H1 (cell line): ENCODE data around the gene IL6R. TPM values are rescaled to one million over a fixed set of nuclear protein-coding genes. Genes with fewer than 3 reads are reported as not detected.

Experiments used
- CTCF ChIA-PET: fragments of 300-600 bp; sonication (Branson Sonifier 250); formaldehyde crosslinking; loops from one replicate; lab custom pipeline; 2021; ENCODE audit not compliant: partially characterized antibody; lab: Charles Lee
- POLR2A ChIA-PET: fragments of 300-600 bp; sonication (Branson Sonifier 250); formaldehyde crosslinking; loops from one replicate; lab custom pipeline; 2021; ENCODE audit warnings: inconsistent platforms; ENCODE audit not compliant: partially characterized antibody; lab: Charles Lee
- DNase-seq, 2 experiments: peaks; one replicate each; pipeline versions ENCODE4 v3.0.0 to v3.0.0-alpha.2; 2010 to 2022; ENCODE audit warnings: low spot score in 2 of 2, low read depth in 1 of 2, mixed read lengths in 1 of 2
- FAIRE-seq: peaks from 2 replicates; lab custom pipeline; 2011; peaks lifted over from hg19 to GRCh38; lab: Jason Lieb, UNC
- H2AFZ ChIP-seq: 2 replicates; pipeline ENCODE4 v1.8.1; 2012; ENCODE audit warnings: low read length, inconsistent platforms
- H2AK5ac ChIP-seq: 2 replicates; pipeline ENCODE4 v1.6.1; 2013; ENCODE audit warnings: low read depth, low read length
- H2BK120ac ChIP-seq: replicated peaks from 2 replicates; pipeline ENCODE3; 2013; ENCODE audit warnings: low read depth, low read length, inconsistent platforms
- H2BK12ac ChIP-seq: 2 replicates; pipeline ENCODE4 v1.6.1; 2013; ENCODE audit warnings: low read depth, low read length
- H2BK15ac ChIP-seq: 2 replicates; pipeline ENCODE4 v1.6.1; 2013; ENCODE audit warnings: low read length
- H2BK20ac ChIP-seq: 2 replicates; pipeline ENCODE4 v1.6.1; 2013; ENCODE audit warnings: low read length
- H2BK5ac ChIP-seq: 2 replicates; pipeline ENCODE4 v1.6.1; 2013; ENCODE audit warnings: low read depth, low read length
- H3K14ac ChIP-seq: 2 replicates; pipeline ENCODE4 v1.6.1; 2013; ENCODE audit warnings: inconsistent platforms; ENCODE audit not compliant: insufficient read length
- H3K18ac ChIP-seq: 2 replicates; pipeline ENCODE4 v1.6.1; 2013; ENCODE audit warnings: low read length; ENCODE audit errors: extremely low read depth
- H3K23ac ChIP-seq: 2 replicates; pipeline ENCODE4 v1.6.1; 2013; ENCODE audit warnings: inconsistent platforms; ENCODE audit not compliant: insufficient read length
- H3K23me2 ChIP-seq: 2 replicates; pipeline ENCODE4 v1.6.1; 2013; ENCODE audit warnings: low read depth, low read length
- H3K27ac ChIP-seq: 2 replicates; pipeline ENCODE4 v1.6.1; 2011; ENCODE audit warnings: low read depth, low read length, inconsistent platforms
- H3K27me3 ChIP-seq, 4 experiments: replicated peaks in 1 of 4; 1 replicate in 1 of 4; 2 replicates in 3 of 4; pipeline versions ENCODE4 v1.6.1 to v1.8.1; 2011 to 2013; ENCODE audit warnings: low read length in 3 of 4, mild to moderate bottlenecking in 3 of 4, inconsistent platforms in 2 of 4, mixed read lengths in 2 of 4, moderate library complexity in 1 of 4; ENCODE audit not compliant: control insufficient read depth in 3 of 4, insufficient read depth in 3 of 4; ENCODE audit errors: extremely low read depth in 1 of 4
- H3K36me3 ChIP-seq, 4 experiments: 2 replicates each; pipeline versions ENCODE4 v1.6.1 to v1.8.1; 2011 to 2013; ENCODE audit warnings: mild to moderate bottlenecking in 4 of 4, low read length in 3 of 4, moderate library complexity in 2 of 4, control low read depth in 1 of 4, inconsistent platforms in 1 of 4; ENCODE audit not compliant: insufficient read depth in 4 of 4, control insufficient read depth in 2 of 4
- H3K4ac ChIP-seq: replicated peaks from 2 replicates; pipeline ENCODE3; 2013; ENCODE audit warnings: low read length, low read depth, mixed read lengths, inconsistent platforms; ENCODE audit not compliant: insufficient read length
- H3K4me1 ChIP-seq, 4 experiments: replicated peaks in 1 of 4; 1 replicate in 1 of 4; 2 replicates in 3 of 4; pipeline versions ENCODE4 v1.6.1 to v1.8.1; 2011 to 2013; ENCODE audit warnings: low read length in 3 of 4, inconsistent platforms in 2 of 4, mixed read lengths in 1 of 4; ENCODE audit not compliant: insufficient read depth in 4 of 4, control insufficient read depth in 3 of 4
- H3K4me2 ChIP-seq, 2 experiments: 2 replicates each; pipeline versions ENCODE4 v1.6.1 to v1.8.1; 2011 to 2013; ENCODE audit warnings: low read depth in 2 of 2, low read length in 2 of 2, control low read depth in 1 of 2, inconsistent platforms in 1 of 2, mild to moderate bottlenecking in 1 of 2; ENCODE audit not compliant: insufficient read depth in 1 of 2
- H3K4me3 ChIP-seq, 4 experiments: fragments of 200-600, 300-600 bp in 1 of 4; sonication (generic), shearing (Covaris generic), sonication (Bioruptor Twin) in 1 of 4; 2 replicates each; pipeline versions ENCODE4 v1.5.1 to v1.8.1; 2011 to 2016; ENCODE audit warnings: low read length in 4 of 4, low read depth in 3 of 4, control low read depth in 2 of 4, inconsistent platforms in 2 of 4, mild to moderate bottlenecking in 2 of 4, mixed read lengths in 1 of 4, moderate library complexity in 1 of 4; ENCODE audit not compliant: insufficient read depth in 2 of 4; ENCODE audit errors: extremely low read depth in 1 of 4
- H3K56ac ChIP-seq: replicated peaks from 2 replicates; pipeline ENCODE3; 2013; ENCODE audit warnings: low read depth, mild to moderate bottlenecking, mixed read lengths, low read length, inconsistent platforms; ENCODE audit not compliant: insufficient read length
- H3K79me1 ChIP-seq: 2 replicates; pipeline ENCODE4 v1.6.1; 2013; ENCODE audit warnings: low read depth, low read length, control low read depth
- H3K79me2 ChIP-seq, 2 experiments: 2 replicates each; pipeline versions ENCODE4 v1.6.1 to v1.8.1; 2012 to 2013; ENCODE audit warnings: low read length in 2 of 2, mild to moderate bottlenecking in 2 of 2, inconsistent platforms in 1 of 2; ENCODE audit not compliant: insufficient read depth in 2 of 2, control insufficient read depth in 1 of 2
- H3K9ac ChIP-seq, 4 experiments: replicated peaks in 1 of 4; 1 replicate in 1 of 4; 2 replicates in 3 of 4; pipeline versions ENCODE4 v1.6.1 to v1.8.1; 2011 to 2013; ENCODE audit warnings: low read depth in 3 of 4, low read length in 3 of 4, control low read depth in 2 of 4, mild to moderate bottlenecking in 2 of 4, moderate library complexity in 2 of 4, inconsistent platforms in 1 of 4; ENCODE audit errors: extremely low read depth in 1 of 4
- H3K9me3 ChIP-seq, 2 experiments: 2 replicates each; pipeline versions ENCODE4 v1.6.1 to v1.8.1; 2012 to 2013; ENCODE audit warnings: mild to moderate bottlenecking in 2 of 2, moderate library complexity in 2 of 2, control low read depth in 1 of 2, inconsistent platforms in 1 of 2, low read depth in 1 of 2, low read length in 1 of 2, mixed read lengths in 1 of 2; ENCODE audit not compliant: insufficient read depth in 2 of 2
- H4K20me1 ChIP-seq, 2 experiments: replicated peaks in 1 of 2; 2 replicates each; pipeline versions ENCODE3 to v1.8.1; 2011 to 2013; ENCODE audit warnings: inconsistent platforms in 2 of 2, low read length in 2 of 2, mild to moderate bottlenecking in 1 of 2; ENCODE audit not compliant: insufficient read depth in 2 of 2, control insufficient read depth in 1 of 2
- H4K5ac ChIP-seq: 2 replicates; pipeline ENCODE4 v1.6.1; 2013; ENCODE audit warnings: low read length, low read depth, mixed read lengths, inconsistent platforms; ENCODE audit not compliant: insufficient read length
- H4K8ac ChIP-seq: 2 replicates; pipeline ENCODE4 v1.8.0; 2013; ENCODE audit warnings: mild to moderate bottlenecking, moderate library complexity, low read length, inconsistent platforms; ENCODE audit not compliant: insufficient read depth; ENCODE audit errors: extremely low read depth
- H4K91ac ChIP-seq: replicated peaks from 2 replicates; pipeline ENCODE3; 2013; ENCODE audit warnings: low read length, mixed read lengths, inconsistent platforms; ENCODE audit not compliant: insufficient read length
- BACH1 ChIP-seq: IDR thresholded peaks from 2 replicates; pipeline ENCODE4 v1.6.1; 2012; ENCODE audit warnings: low read length, improper control_type of control experiment
- BCL11A ChIP-seq, 2 experiments: IDR thresholded peaks; one replicate each; pipeline ENCODE4 v1.6.1; 2011; ENCODE audit warnings: low read depth in 2 of 2, low read length in 2 of 2, mild to moderate bottlenecking in 2 of 2
- GABPA ChIP-seq: IDR thresholded peaks from 2 replicates; pipeline ENCODE4 v1.6.1; 2011; ENCODE audit warnings: mild to moderate bottlenecking, low read length, moderate library complexity, borderline replicate concordance; ENCODE audit not compliant: insufficient read depth
- HDAC2 ChIP-seq, 2 experiments: fragments of 300-600 bp in 1 of 2; sonication (generic) in 1 of 2; IDR thresholded peaks; 2 replicates each; pipeline ENCODE4 v1.6.1; 2011 to 2012; ENCODE audit warnings: low read depth in 2 of 2, low read length in 2 of 2, mild to moderate bottlenecking in 2 of 2, moderate library complexity in 2 of 2, borderline replicate concordance in 1 of 2, inconsistent platforms in 1 of 2
- JUN ChIP-seq: IDR thresholded peaks from 2 replicates; pipeline ENCODE4 v1.6.1; 2011; ENCODE audit warnings: low read depth, mild to moderate bottlenecking, improper control_type of control experiment, low read length
- JUND ChIP-seq: IDR thresholded peaks from 2 replicates; pipeline ENCODE4 v1.6.1; 2011; ENCODE audit warnings: mild to moderate bottlenecking, improper control_type of control experiment, low read length
- KDM4A ChIP-seq: IDR thresholded peaks from one replicate; pipeline ENCODE4 v1.7.1; 2012; ENCODE audit warnings: low read depth, mild to moderate bottlenecking, moderate library complexity, low read length, inconsistent platforms; ENCODE audit not compliant: severe bottlenecking
- KDM5A ChIP-seq: fragments of 200-600 bp; IDR thresholded peaks from 2 replicates; pipeline ENCODE4 v1.7.1; 2012; ENCODE audit warnings: mild to moderate bottlenecking, low read length, inconsistent platforms, mixed read lengths
- RXRA ChIP-seq: IDR thresholded peaks from 2 replicates; pipeline ENCODE4 v1.6.1; 2011; ENCODE audit warnings: low read depth, mild to moderate bottlenecking, low read length, moderate library complexity; ENCODE audit not compliant: insufficient read depth
- SP1 ChIP-seq: IDR thresholded peaks from 2 replicates; pipeline ENCODE4 v1.6.1; 2011; ENCODE audit warnings: low read depth, low read length
- SP4 ChIP-seq: IDR thresholded peaks from 2 replicates; pipeline ENCODE4 v1.6.1; 2012; ENCODE audit warnings: low read length, inconsistent platforms
- SUZ12 ChIP-seq: fragments of 200-600 bp; sonication (generic); IDR thresholded peaks from 2 replicates; pipeline ENCODE4 v1.6.1; 2012; ENCODE audit warnings: mild to moderate bottlenecking, inconsistent platforms, low read length, moderate library complexity, mixed read lengths
- TAF1 ChIP-seq: IDR thresholded peaks from 2 replicates; pipeline ENCODE4 v1.6.1; 2011; ENCODE audit warnings: mild to moderate bottlenecking, low read depth, low read length
- TAF7 ChIP-seq: optimal IDR thresholded peaks from 2 replicates; pipeline ENCODE3; 2011; ENCODE audit warnings: low read depth, mild to moderate bottlenecking, inconsistent platforms, low read length, moderate library complexity, borderline replicate concordance
- TEAD4 ChIP-seq: IDR thresholded peaks from 2 replicates; pipeline ENCODE4 v1.6.1; 2012; ENCODE audit warnings: low read depth, low read length, inconsistent platforms, mixed read lengths
- WGBS, 2 experiments: shearing (Covaris generic) in 1 of 2; methylation state at CpG; one replicate each; pipeline versions ENCODE4 v1.1.6 to v1.1.7; 2013 to 2015; ENCODE audit warnings: low lambda C conversion rate in 2 of 2, mixed read lengths in 2 of 2, inconsistent platforms in 1 of 2, low coverage in 1 of 2, missing lambda C conversion rate in 1 of 2; ENCODE audit not compliant: insufficient replicate concordance in 2 of 2, insufficient coverage in 1 of 2, insufficient read length in 1 of 2; ENCODE audit errors: extremely low coverage in 1 of 2, missing lambda C conversion rate in 1 of 2; 5-methylcytosine and 5-hydroxymethylcytosine counted together
- polyA plus RNA-seq, 7 experiments: library from polyadenylated mRNA; depleted of rRNA in 3 of 7; stranded (reverse) in 5 of 7; unstranded in 2 of 7; fragments of >200 nt in 5 of 7; fragments of 200-250 nt in 2 of 7; gene quantifications; 1 replicate in 5 of 7; 2 replicates in 1 of 7; 4 replicates in 1 of 7; pipeline versions ENCODE4 v1.2.1 to v1.2.3, GENCODE V29; 2011 to 2013; ENCODE audit warnings: missing spikeins in 2 of 7, mixed read lengths in 2 of 7
- total RNA-seq: library from RNA; stranded (reverse); fragmentation: NEBNext Ultra II Directional; extraction: Animal tissue kit (Norgen Biotek cat#: 25700); gene quantifications from 2 replicates; pipeline ENCODE4 v1.2.1, GENCODE V29; 2021

Gene IL6R
- total and polyA plus RNA-seq, 2 of the 8 experiments (the other 6 are each of a cell fraction or from before 2014, with no cell fraction given): 2.3 to 3.0 TPM

- Histone ChIP-seq H3K36me3 (no peaks in the 10 kb centered on the region), H3K23me2 (0 out of 2 replicates have a peak, but pooled peaks cover under 1% of the 10 kb centered on the region), H2BK5ac (no peak overlapping the region), H3K79me2 (no peaks in the 10 kb centered on the region), H3K9me3 (0 out of 4 replicates have a peak, but pooled peaks cover 0 to 2% of the 10 kb centered on the region in 2 experiments), H3K4ac (no peak overlapping the region), H2BK120ac (no peak overlapping the region), H3K27ac (no peak overlapping the region), H3K18ac (no peak overlapping the region), H2BK12ac (no peak overlapping the region), H3K79me1 (no peaks in the 10 kb centered on the region), H3K23ac (no peak overlapping the region), H3K9ac (no peak overlapping the region), H3K4me2 (no peak overlapping the region), H3K4me1 (peaks cover 0 to 3% (median under 1%) of the 10 kb centered on the region in 4 experiments; a peak in 3 of 7 replicates), H3K27me3 (peaks cover 0 to 3% (median under 1%) of the 10 kb centered on the region in 4 experiments; a peak in 2 of 7 replicates), H3K14ac (no peak overlapping the region), H4K20me1 (no peaks in the 10 kb centered on the region), H3K56ac (no peak overlapping the region), H2BK20ac (no peak overlapping the region), H2AK5ac (no peak overlapping the region), H2BK15ac (no peak overlapping the region), H4K91ac (no peak overlapping the region), H4K8ac (no peak overlapping the region), H4K5ac (no peak overlapping the region), H3K4me3 (no peak overlapping the region), H2AFZ (no peak overlapping the region)
- ChIA-PET POLR2A (no interaction called here), CTCF (interaction anchor here (0.6 to 27.5 kb wide), 2 partner anchors 31 to 64 kb away, joined by 4 to 507 read pairs; partner anchors contain the start of genes AQP10 and ATP8B2)
- DNase-seq (no peak), FAIRE-seq (no peak)
- 94% methylated on average over 8 of the region's 8 CpGs; no CpG with 5 or more reads in 1 of the 2 experiments for WGBS, 2 experiments
- no peak for TF ChIP-seq BCL11A (IDR thresholded peaks at IDR 0.05; ENCODE audit: low read depth in 2 of 2, low read length in 2 of 2)
- TF ChIP-seq SUZ12: no peak
- no peak for TF ChIP-seq GABPA
- no peak for TF ChIP-seq JUND
- TF ChIP-seq KDM4A: no peak
- TF ChIP-seq SP4: no peak
- TF ChIP-seq RXRA: no peak
- no peak for TF ChIP-seq TAF1
- TF ChIP-seq KDM5A: no peak
- no peak for TF ChIP-seq BACH1
- TF ChIP-seq SP1: no peak
- no peak for TF ChIP-seq TEAD4
- no peak for TF ChIP-seq HDAC2 (IDR thresholded peaks at IDR 0.05; ENCODE audit: borderline replicate concordance in 1 of 2, low read depth in 2 of 2, low read length in 2 of 2)
- no peak for TF ChIP-seq TAF7
- no peak for TF ChIP-seq JUN
Measured at GRCh38 chr1:154358519-154358918, 46.6 kb upstream of the IL6R start.
